GM19438 (cell line): ENCODE results near the gene OGFOD2.
"Not testable (repeated sequence)": the region's sequence is repeated elsewhere in the genome, so short reads cannot be mapped to it uniquely, and the experiment has no call there.

Source experiments
- ATAC-seq: cut with Tn5 transposase; IDR thresholded peaks from one replicate; pipeline ENCODE4 v1.9.1; 2021; ENCODE audit warnings: low read depth; ENCODE audit not compliant: unreplicated experiment

The OGFOD2 gene

DNA sequence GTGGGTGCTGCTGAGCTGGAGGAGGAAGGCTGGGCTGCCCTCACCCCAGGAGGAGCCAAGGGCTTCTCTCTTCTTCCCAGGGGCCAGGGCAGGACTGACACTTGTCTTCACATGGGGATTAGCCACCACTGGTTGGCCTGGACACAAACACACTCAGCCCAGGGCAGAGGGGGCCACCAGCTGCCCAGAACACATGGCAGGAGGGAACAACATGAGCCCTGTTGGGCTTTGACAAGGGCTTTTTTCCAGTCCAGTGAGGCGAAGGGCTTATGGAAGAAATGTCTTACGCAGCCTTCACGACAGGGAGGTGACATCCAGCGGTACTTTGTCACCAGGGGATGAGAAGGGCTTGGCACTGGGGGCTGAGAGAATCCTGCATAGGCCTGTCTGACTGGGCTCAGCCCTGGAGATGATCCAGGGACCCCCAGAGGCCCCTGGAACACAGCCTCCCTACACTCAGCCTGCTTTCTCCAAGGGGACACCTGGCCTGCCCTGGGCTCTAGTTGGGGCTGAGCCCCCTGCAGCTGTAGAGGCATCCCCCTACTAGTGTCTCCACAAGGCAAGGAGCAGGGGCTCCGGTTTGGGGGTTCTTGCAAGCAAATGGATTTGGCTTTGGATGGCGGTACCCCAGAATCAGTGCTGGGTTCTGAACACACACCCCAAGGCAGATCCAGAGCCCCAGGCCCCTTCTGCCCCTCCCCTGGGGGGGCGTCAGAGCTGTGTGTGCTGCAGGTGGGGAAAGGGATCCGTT lies 24.3 kb downstream of the OGFOD2 start:
- no peak for ATAC-seq

GRCh38 chr12:122999986-123000420 lies 25.0 kb downstream of the OGFOD2 start:
- no peak for ATAC-seq

GRCh38 chr12:123000578-123000977 lies 25.5 kb downstream of the OGFOD2 start:
- ATAC-seq: no peak

DNA sequence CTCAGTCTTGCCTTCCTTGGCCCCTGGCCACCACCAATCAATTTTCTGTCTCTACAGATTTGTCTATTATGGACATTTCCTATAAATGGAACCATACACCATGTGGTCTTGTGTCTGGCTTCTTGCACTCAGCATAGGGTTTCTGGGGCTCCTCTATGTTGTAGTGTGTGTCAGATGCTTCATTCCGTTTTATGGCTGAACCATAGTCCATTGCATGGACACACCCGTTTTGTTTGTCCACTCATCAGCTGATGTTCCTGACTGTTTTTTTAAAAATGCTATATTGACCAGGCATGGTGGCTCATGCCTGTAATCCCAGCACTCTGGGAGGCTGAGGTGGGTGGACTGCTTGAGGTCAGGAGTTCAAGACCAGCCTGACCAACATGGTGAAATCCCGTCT lies 26.4 kb downstream of the OGFOD2 start:
- ATAC-seq: no peak

DNA sequence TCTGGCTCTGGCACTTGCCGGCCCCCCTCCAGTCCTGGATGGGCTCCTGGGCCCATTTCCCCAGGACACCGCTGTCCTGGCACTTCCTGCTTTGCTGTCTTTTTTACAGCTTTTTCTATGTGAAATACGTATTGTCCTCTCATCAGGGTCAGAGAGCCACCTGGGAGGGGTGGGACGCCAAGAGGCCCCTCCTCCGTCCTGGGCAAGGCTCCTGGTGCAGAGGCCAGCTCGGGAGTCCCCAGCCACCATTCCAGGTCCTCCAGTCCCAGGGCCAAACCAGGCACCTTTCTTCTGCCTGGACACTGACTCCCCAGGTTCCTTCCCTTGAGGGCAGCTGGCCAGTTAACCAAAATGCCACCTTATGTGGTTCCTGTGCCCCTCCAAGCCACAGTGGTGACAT lies 28.2 kb downstream of the OGFOD2 start:
- ATAC-seq: no peak

GRCh38 chr12:123004287-123004686 lies 29.2 kb downstream of the OGFOD2 start:
- ATAC-seq: no peak

GRCh38 chr12:123005081-123005626 lies 30.1 kb downstream of the OGFOD2 start:
- ATAC-seq: no peak

DNA sequence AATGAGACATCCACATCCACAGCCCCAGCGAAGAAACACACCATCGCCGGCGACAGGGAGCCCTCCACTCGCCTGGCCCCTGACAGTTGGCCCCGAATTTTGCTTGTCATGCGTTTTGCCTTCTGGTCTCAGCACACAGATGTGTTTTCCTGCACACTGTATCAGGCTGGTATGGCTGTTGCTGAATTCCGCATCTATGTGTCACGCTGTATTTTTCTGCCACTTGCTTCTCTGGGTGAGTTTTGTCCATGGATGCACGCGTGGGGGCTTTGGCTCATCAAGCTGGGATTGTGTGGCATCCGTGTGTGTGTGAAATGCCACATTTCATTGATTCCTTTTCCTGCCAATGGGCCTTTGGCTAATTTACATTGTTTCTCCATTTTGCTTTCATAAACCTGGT lies 31.9 kb downstream of the OGFOD2 start:
- no peak for ATAC-seq

DNA sequence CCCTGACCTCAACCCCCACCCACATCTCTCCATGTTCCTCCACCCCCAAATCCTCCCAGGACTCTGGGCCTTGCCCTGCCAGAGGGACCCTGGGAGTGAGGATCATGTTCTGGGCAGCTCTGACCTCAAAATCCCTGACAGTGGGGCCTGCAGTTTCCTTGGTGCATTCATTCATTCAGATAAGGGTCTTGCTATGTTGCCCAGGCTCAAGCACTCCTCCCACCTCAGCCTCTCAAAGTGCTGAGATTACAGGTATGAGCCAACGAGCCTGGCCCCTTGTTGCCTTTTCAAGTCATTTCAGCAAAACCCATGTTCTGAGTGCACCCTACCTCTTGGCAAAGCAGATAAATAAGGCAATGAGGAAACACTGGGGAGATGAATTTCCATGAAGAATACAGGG lies 35.1 kb downstream of the OGFOD2 start:
- no peak for ATAC-seq

DNA sequence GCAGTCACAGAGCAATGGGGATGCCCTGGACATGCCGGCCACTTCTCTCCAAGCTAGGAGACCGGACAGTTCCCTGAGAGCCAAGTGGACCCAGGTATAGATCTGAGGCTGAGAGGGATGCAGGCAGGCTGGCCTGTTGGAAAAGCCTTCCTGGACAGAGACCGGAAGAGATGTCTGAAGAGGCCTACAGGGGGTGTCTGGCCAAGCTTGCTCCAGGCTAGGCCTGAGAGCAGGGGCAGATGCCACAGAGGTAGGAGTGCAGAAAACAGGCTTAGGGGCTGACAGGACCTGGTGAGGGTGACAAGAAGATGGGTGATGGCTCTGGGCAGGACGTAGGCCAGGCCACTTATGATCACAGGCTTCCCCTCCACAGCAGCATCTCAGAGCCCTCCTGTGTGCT lies 35.6 kb downstream of the OGFOD2 start:
- no peak for ATAC-seq

DNA sequence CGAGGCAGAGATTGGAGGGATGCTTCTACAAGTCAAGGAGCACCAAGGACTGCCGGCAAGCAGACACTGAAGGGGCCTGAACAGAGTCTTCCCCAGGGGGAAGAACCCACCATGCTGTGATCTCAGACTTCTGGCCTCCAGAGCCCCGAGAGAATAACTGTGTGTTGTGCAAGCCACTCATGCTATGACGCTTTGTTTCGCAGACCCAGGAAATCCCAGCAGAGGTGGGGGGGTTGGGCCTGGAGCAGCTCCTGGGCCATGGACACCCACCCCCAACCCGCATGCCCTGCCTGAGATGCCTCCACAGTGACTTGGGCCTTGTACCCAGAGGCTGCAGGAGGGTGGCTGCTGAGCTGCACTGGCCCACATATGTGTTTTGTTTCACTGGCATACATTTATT lies 36.7 kb downstream of the OGFOD2 start:
- ATAC-seq: no peak

DNA sequence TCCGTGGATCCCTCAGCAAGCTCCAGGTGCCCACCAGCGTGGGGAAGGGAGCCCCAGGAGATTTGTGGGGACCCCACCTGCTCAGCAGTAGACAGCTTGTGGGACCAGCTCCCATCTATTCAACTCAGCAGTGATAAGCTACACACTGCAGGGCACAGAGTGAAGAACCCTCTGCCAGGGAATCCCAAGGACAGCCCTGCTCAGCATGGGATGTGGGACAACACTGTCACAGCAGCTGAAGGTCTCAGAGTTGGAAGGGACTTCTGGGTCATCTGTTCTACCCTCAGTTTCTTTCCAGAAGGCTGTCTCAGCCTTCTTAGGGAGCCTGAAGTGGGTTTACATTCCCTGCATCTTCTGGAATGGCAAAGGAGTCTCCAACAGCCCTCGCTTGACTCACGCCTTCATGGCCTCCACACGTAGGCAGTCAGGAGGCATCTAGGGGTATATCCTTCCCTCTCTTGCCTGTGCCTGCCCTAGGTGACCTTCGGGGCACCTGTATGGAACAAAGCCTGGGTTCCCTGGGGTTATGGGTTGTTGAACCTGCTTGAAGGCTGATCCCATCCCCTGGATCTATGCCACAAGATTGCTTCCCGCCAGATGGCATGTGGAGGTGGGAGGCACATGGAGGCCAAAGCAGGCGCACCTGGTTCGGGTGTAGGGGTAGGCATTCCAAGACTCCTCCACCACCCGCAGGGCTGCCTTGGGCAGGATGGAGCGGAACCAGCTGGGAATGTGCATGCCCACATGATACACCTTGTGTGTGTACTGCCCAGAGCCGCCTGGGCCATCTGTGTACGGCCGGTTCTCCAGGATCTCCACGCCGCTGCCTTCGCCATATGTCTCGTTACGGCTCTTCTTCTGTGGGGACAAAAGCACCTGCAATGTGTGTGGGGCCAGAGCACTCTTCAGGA lies 38.4 kb downstream of the OGFOD2 start:
- ATAC-seq: no peak

DNA sequence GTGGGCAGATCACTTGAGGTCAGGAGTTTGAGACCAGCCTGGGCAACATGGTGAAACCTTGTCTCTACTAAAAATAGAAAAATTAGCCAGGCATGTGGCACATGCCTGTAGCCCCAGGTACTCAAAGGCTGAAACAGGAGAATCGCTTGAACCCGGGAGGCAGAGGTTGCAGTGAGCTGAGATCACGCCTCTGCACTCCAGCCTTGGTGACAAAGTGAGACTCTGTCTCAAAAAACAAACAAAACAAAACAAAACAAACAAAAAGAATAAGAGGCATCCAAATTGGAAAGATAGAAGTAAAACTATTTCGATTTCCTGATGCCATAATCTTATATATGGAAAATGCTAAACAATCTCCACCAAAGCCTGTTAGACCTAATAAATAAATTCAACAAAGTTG lies 39.4 kb downstream of the OGFOD2 start:
- ATAC-seq: not testable (repeated sequence)

DNA sequence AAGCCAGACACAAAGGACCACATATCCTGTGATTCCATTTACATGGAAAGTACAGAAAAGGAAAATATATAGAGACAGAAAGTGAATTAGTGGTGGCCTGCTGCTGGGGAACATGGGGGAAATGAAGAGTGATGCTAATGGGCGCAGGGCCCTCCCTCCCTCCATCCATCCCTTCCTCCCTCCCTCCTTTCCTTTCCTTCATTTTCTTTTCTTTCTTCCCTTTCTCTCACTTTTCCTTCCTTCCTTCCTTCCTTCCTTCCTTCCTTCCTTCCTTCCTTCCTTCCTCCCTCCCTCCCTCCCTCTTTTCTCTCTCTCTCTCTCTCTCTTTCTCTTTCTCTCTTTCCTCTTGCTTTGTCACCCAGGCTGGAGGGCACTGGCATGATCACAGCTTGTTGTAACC lies 42.7 kb downstream of the OGFOD2 start:
- ATAC-seq: no peak

GRCh38 chr12:123019841-123020138 lies 44.7 kb downstream of the OGFOD2 start:
- ATAC-seq: no peak

DNA sequence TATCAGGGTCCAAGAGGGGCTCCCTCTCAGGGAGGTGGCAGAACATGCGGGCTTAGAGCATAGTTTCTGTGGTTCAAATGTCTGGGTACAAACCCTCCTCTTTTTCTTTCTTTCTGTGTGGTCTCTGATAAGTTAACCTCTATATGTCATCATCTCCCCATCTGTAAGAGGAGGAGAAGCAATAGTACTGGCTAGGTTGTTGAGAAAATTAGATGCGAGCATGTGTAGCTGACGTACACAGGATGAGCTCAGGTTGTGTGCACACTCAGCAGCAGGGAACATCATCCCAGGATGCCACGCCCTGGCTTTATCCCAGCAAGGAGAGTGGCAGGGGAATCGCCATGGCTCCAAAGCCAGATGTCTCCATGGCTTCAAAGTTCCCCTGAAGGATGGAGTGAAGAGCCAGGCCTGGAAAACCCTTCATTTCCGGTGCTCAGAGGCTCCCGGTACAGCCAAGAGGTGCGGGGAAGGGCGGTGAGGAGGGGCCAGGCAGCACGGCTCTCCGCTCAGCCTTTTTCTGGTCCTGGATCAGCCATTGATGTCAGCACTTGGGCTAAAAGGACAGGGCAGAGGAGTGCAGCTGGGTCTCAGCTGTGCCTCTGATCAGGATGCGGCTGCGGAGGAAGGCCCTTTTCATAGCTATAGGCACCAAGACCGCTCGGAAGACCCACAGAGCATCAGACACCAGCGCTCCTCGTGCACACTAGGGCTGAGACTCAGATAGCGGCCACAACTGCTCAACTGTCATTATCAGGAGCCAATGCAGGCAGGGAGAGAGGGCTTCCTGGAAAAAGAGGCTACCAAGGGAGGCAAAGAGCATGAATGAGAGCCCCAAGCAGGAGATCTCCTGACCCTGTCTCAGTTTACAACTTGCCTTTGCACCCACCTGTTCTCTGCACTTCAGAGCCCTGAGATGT lies 46.9 kb downstream of the OGFOD2 start:
- no peak for ATAC-seq

GRCh38 chr12:123022846-123023245 lies 47.8 kb downstream of the OGFOD2 start:
- ATAC-seq: no peak

- no peak for ATAC-seq
Measured at GRCh38 chr12:123024819-123025391, 49.9 kb downstream of the OGFOD2 start.

DNA sequence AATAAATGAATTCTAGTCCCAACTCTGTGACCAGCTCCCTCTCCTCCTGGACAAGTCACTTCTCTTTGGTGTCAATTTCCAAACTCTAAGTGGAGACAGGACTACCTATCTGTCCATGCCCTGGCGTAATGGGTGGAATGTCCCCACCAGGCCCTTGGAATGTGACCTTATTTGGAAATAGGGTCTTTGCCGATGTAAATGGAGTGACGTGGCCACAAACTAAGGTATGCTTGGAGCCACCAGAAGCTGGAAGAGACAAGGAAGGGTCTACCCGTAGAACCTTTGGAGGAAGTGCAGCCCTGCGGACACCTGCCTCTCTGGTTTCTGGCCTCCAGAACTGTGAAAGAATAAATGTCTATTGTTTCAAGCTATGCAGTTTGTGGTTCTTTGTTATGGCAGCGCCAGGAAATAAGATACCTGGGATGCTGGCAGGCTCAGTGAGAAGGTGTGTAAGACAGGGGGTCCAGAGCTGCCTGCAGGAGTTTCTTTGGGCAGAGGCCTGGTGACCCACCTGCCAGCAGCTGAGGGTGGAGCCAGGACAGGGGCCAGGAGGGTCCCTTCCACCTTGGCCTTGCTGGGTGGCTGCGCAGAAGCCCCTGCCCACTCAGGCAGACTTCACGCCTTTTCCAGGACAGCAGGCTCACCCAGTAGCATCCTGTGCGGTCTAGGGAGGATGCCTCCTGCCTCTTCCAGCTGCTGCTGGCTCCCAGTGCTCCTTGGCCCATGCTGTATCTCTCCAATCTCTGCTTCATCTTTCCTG lies 51.2 kb downstream of the OGFOD2 start:
- no peak for ATAC-seq
